Neuronal stem cell (in vitro differentiated cells): ENCODE data around the gene CAMTA1.

ENCODE experiments used
- DNase-seq: peaks from one replicate; pipeline ENCODE4 v3.0.0-alpha.2; 2013; ENCODE audit warnings: low spot score
- H2AFZ ChIP-seq: one replicate; pipeline ENCODE4 v1.6.1; 2013; ENCODE audit warnings: mild to moderate bottlenecking, low read length, inconsistent platforms
- H2AK5ac ChIP-seq: 2 replicates; pipeline ENCODE4 v1.6.1; 2013; ENCODE audit warnings: low read depth, mild to moderate bottlenecking, inconsistent platforms, low read length, moderate library complexity, mixed read lengths
- H2BK120ac ChIP-seq: 2 replicates; pipeline ENCODE4 v1.6.1; 2013; ENCODE audit warnings: low read depth, mild to moderate bottlenecking, inconsistent platforms, low read length, moderate library complexity, mixed read lengths
- H2BK12ac ChIP-seq: one replicate; pipeline ENCODE4 v1.6.1; 2013; ENCODE audit warnings: low read length, inconsistent platforms
- H2BK15ac ChIP-seq: 2 replicates; pipeline ENCODE4 v1.6.1; 2013; ENCODE audit warnings: mild to moderate bottlenecking, low read length, inconsistent platforms, mixed read lengths
- H2BK5ac ChIP-seq: one replicate; pipeline ENCODE4 v1.6.1; 2013; ENCODE audit warnings: inconsistent platforms, mild to moderate bottlenecking, low read length, moderate library complexity
- H3K14ac ChIP-seq: one replicate; pipeline ENCODE4 v1.6.1; 2013; ENCODE audit warnings: low read length, inconsistent platforms
- H3K18ac ChIP-seq: 2 replicates; pipeline ENCODE4 v1.6.1; 2013; ENCODE audit warnings: low read length, inconsistent platforms
- H3K23ac ChIP-seq: 2 replicates; pipeline ENCODE4 v1.6.1; 2013; ENCODE audit warnings: low read depth, mild to moderate bottlenecking, mixed read lengths, low read length, inconsistent platforms; ENCODE audit not compliant: poor library complexity
- H3K27ac ChIP-seq: replicated peaks from 3 replicates; pipeline ENCODE4 v1.5.1; 2013; ENCODE audit warnings: low read length, inconsistent platforms
- H3K27me3 ChIP-seq, 3 experiments: 2 replicates each; pipeline ENCODE4 v1.6.1; 2013; ENCODE audit warnings: low read length in 3 of 3, mild to moderate bottlenecking in 2 of 3, inconsistent platforms in 1 of 3, low read depth in 1 of 3, mixed read lengths in 1 of 3, moderate library complexity in 1 of 3; ENCODE audit not compliant: control insufficient read depth in 3 of 3, insufficient read depth in 3 of 3
- H3K36me3 ChIP-seq, 2 donors: replicated peaks in 1 of 2; 2 replicates each; pipeline ENCODE4 v1.6.1; 2013; ENCODE audit warnings: low read length in 2 of 2; ENCODE audit not compliant: control insufficient read depth in 2 of 2, insufficient read depth in 2 of 2
- H3K4ac ChIP-seq: 2 replicates; pipeline ENCODE4 v1.6.1; 2013; ENCODE audit warnings: inconsistent platforms, mild to moderate bottlenecking, low read length, moderate library complexity
- H3K4me1 ChIP-seq, 2 donors: 1 replicate in 1 of 2; 2 replicates in 1 of 2; pipeline ENCODE4 v1.6.1; 2013; ENCODE audit warnings: low read length in 2 of 2, low read depth in 1 of 2; ENCODE audit not compliant: control insufficient read depth in 2 of 2, insufficient read depth in 1 of 2
- H3K4me2 ChIP-seq: one replicate; pipeline ENCODE4 v1.6.1; 2013; ENCODE audit warnings: mild to moderate bottlenecking, low read length, inconsistent platforms; ENCODE audit not compliant: insufficient read depth, poor library complexity, severe bottlenecking
- H3K4me3 ChIP-seq, 2 donors: 2 replicates each; pipeline ENCODE4 v1.5.1; 2013; ENCODE audit warnings: low read length in 2 of 2, mild to moderate bottlenecking in 2 of 2, inconsistent platforms in 1 of 2, moderate library complexity in 1 of 2
- H3K79me1 ChIP-seq: one replicate; pipeline ENCODE4 v1.6.1; 2013; ENCODE audit warnings: low read depth, mild to moderate bottlenecking, inconsistent platforms, low read length, moderate library complexity
- H3K9ac ChIP-seq: one replicate; pipeline ENCODE4 v1.6.1; 2013; ENCODE audit warnings: mild to moderate bottlenecking, low read depth, low read length, inconsistent platforms; ENCODE audit not compliant: poor library complexity
- H3K9me3 ChIP-seq, 2 donors: replicated peaks in 1 of 2; 2 replicates each; pipeline versions ENCODE3 to v1.6.1; 2013; ENCODE audit warnings: low read length in 2 of 2, mild to moderate bottlenecking in 2 of 2, inconsistent platforms in 1 of 2, low read depth in 1 of 2, mixed read lengths in 1 of 2, moderate library complexity in 1 of 2; ENCODE audit not compliant: control insufficient read depth in 2 of 2, insufficient read depth in 1 of 2
- H4K8ac ChIP-seq: one replicate; pipeline ENCODE4 v1.6.1; 2013; ENCODE audit warnings: low read depth, mild to moderate bottlenecking, inconsistent platforms, low read length, moderate library complexity
- H4K91ac ChIP-seq: one replicate; pipeline ENCODE4 v1.6.1; 2013; ENCODE audit warnings: low read length, low read depth, mild to moderate bottlenecking, inconsistent platforms; ENCODE audit not compliant: poor library complexity
- WGBS, 2 donors: extraction: QIAGEN DNeasy Blood & Tissue Kit; methylation state at CpG; one replicate each; pipeline ENCODE4 v1.1.7; 2013; ENCODE audit warnings: missing lambda C conversion rate in 2 of 2, mixed read lengths in 1 of 2; ENCODE audit not compliant: insufficient read length in 2 of 2, insufficient replicate concordance in 1 of 2; ENCODE audit errors: extremely low coverage in 2 of 2; 5-methylcytosine and 5-hydroxymethylcytosine counted together

CAMTA1 gene

GRCh38 chr1:7581754-7582459 is 796.7 kb downstream of the CAMTA1 start:
- no peak overlapping the region for H2AFZ ChIP-seq
- H3K18ac ChIP-seq: no peak overlapping the region
- no peaks in the 10 kb centered on the region for H3K9me3 ChIP-seq
- no peak overlapping the region for H3K4me3 ChIP-seq
- no peak overlapping the region for H4K91ac ChIP-seq
- H2BK15ac ChIP-seq: no peak overlapping the region
- H3K4me1 ChIP-seq: peaks cover 0 to 6% of the 10 kb centered on the region in 2 donors
- no peak overlapping the region for H3K4me2 ChIP-seq
- no peak overlapping the region for H4K8ac ChIP-seq
- H3K14ac ChIP-seq: no peak overlapping the region
- H2BK5ac ChIP-seq: no peak overlapping the region
- no peak overlapping the region for H3K9ac ChIP-seq
- no peaks in the 10 kb centered on the region for H3K79me1 ChIP-seq
- H2AK5ac ChIP-seq: no peak overlapping the region
- H3K23ac ChIP-seq: no peak overlapping the region
- H2BK12ac ChIP-seq: no peak overlapping the region
- no peak for DNase-seq
- no peaks in the 10 kb centered on the region for H3K36me3 ChIP-seq
- no peak overlapping the region for H2BK120ac ChIP-seq
- H3K4ac ChIP-seq: no peak overlapping the region
- H3K27me3 ChIP-seq: no peaks in the 10 kb centered on the region
- no peak overlapping the region for H3K27ac ChIP-seq
- no CpG with 5 or more reads among the region's 13 CpGs for WGBS, 2 donors

- Histone ChIP-seq H3K36me3 (no peaks in the 10 kb centered on the region), H3K27me3 (peaks cover 0 to 3% (median 0%) of the 10 kb centered on the region in 3 experiments), H2BK15ac (no peak overlapping the region), H3K18ac (peak overlapping the region; percentile 21), H2BK5ac (no peak overlapping the region), H3K79me1 (no peaks in the 10 kb centered on the region), H3K4me3 (no peak overlapping the region), H3K9me3 (no peaks in the 10 kb centered on the region), H3K14ac (peak overlapping the region; percentile 67), H3K23ac (peak overlapping the region; percentile 75), H3K27ac (no peak overlapping the region), H4K8ac (no peak overlapping the region), H4K91ac (peak overlapping the region; percentile 69), H3K4me2 (no peak overlapping the region), H2BK120ac (no peak overlapping the region), H3K4me1 (peaks cover 0 to 4% of the 10 kb centered on the region in 2 donors), H3K9ac (no peak overlapping the region), H2AK5ac (peak overlapping the region; percentile 56), H2AFZ (no peak overlapping the region), H3K4ac (peak overlapping the region; percentile 67), H2BK12ac (peak overlapping the region; percentile 49)
- no peak for DNase-seq
- WGBS, 2 donors: no CpG with 5 or more reads among the region's 4 CpGs
Measured at GRCh38 chr1:7582460-7582972, 797.3 kb downstream of the CAMTA1 start.

- no CpG with 5 or more reads among the region's 15 CpGs for WGBS, 2 donors
- peak overlapping the region; percentile 89 for H3K18ac ChIP-seq
- H3K23ac ChIP-seq: peak overlapping the region; percentile 75
- peak overlapping the region; percentile 22 for H2BK120ac ChIP-seq
- DNase-seq: no peak
- no peaks in the 10 kb centered on the region for H3K79me1 ChIP-seq
- no peak overlapping the region for H2AFZ ChIP-seq
- no peaks in the 10 kb centered on the region for H3K9me3 ChIP-seq
- no peak overlapping the region for H2BK5ac ChIP-seq
- H3K4me3 ChIP-seq: no peak overlapping the region
- peak overlapping the region; percentile 56 for H2AK5ac ChIP-seq
- H3K36me3 ChIP-seq: no peaks in the 10 kb centered on the region
- H3K14ac ChIP-seq: peak overlapping the region; percentile 67
- no peak overlapping the region for H3K4me2 ChIP-seq
- no peak overlapping the region for H4K8ac ChIP-seq
- H3K27me3 ChIP-seq: peaks cover 0 to 13% (median 0%) of the 10 kb centered on the region in 3 experiments
- peak overlapping the region; percentile 69 for H4K91ac ChIP-seq
- H2BK12ac ChIP-seq: no peak overlapping the region
- H3K4me1 ChIP-seq: peaks cover 0 to 4% of the 10 kb centered on the region in 2 donors
- no peak overlapping the region for H3K9ac ChIP-seq
- H2BK15ac ChIP-seq: no peak overlapping the region
- no peak overlapping the region for H3K27ac ChIP-seq
- peak overlapping the region; percentile 67 for H3K4ac ChIP-seq
Measured at GRCh38 chr1:7583291-7584096, 798.2 kb downstream of the CAMTA1 start.

- Histone ChIP-seq H4K8ac (no peak overlapping the region), H3K23ac (no peak overlapping the region), H3K27me3 (peaks cover 0 to 19% (median 0%) of the 10 kb centered on the region in 3 experiments), H4K91ac (no peak overlapping the region), H3K18ac (no peak overlapping the region), H2AFZ (no peak overlapping the region), H2BK120ac (no peak overlapping the region), H3K9ac (no peak overlapping the region), H2BK12ac (no peak overlapping the region), H3K9me3 (no peaks in the 10 kb centered on the region), H3K36me3 (no peaks in the 10 kb centered on the region), H2AK5ac (no peak overlapping the region), H3K27ac (no peak overlapping the region), H3K4me2 (no peak overlapping the region), H3K4ac (no peak overlapping the region), H3K14ac (no peak overlapping the region), H3K79me1 (no peaks in the 10 kb centered on the region), H3K4me3 (no peak overlapping the region), H2BK5ac (no peak overlapping the region), H2BK15ac (no peak overlapping the region), H3K4me1 (peaks cover 0 to 4% of the 10 kb centered on the region in 2 donors)
- no peak for DNase-seq
- no CpG with 5 or more reads among the region's 11 CpGs for WGBS, 2 donors
Measured at GRCh38 chr1:7584157-7584556, 798.9 kb downstream of the CAMTA1 start.
